PC-3 (cell line): ENCODE data around the gene HACD3. TPM values are rescaled to one million over a fixed set of nuclear protein-coding genes. Genes with fewer than 3 reads are reported as not detected.

ENCODE experiments used
- ATAC-seq: fragments of 200-7000 bp; cut with Tn5 transposase; 2 replicates; pipeline ENCODE4 v1.9.1; 2020; ENCODE audit warnings: mild to moderate bottlenecking, moderate library complexity
- BruUV-seq: library from RNA; stranded (reverse); fragments of 400-500 nt; replicated peaks from 2 replicates; lab custom pipeline; 2021; lab: Mats Ljungman, UMichigan
- CTCF ChIA-PET: fragments of 300-600 bp; sonication (Branson Sonifier 250); formaldehyde crosslinking; loops from one replicate; lab custom pipeline; 2022; ENCODE audit warnings: antibody characterized with exemption; lab: Charles Lee
- POLR2A ChIA-PET: fragments of 300-600 bp; sonication (Branson Sonifier 250); formaldehyde crosslinking; loops from one replicate; lab custom pipeline; 2022; ENCODE audit warnings: antibody characterized with exemption; ENCODE audit not compliant: unreplicated experiment; lab: Charles Lee
- DNase-seq: peaks from one replicate; pipeline ENCODE4 v3.0.0-alpha.2; 2015
- H2AFZ ChIP-seq: fragments of 300-600 bp; sonication (generic); 2 replicates; pipeline ENCODE4 v1.6.0; 2016; ENCODE audit warnings: antibody characterized with exemption, low read length
- H3F3A ChIP-seq: fragments of 300-600 bp; sonication (generic); one replicate; pipeline ENCODE4 v1.6.0; 2017; ENCODE audit warnings: antibody characterized with exemption, low read length, control low read depth, mild to moderate bottlenecking; ENCODE audit not compliant: unreplicated experiment
- H3K27ac ChIP-seq: fragments of 300-600 bp; sonication (generic); 2 replicates; pipeline ENCODE4 v1.5.1; 2016; ENCODE audit warnings: mild to moderate bottlenecking, low read length
- H3K27me3 ChIP-seq: fragments of 300-600 bp; sonication (generic); 2 replicates; pipeline ENCODE4 v1.6.1; 2016; ENCODE audit warnings: low read length, mixed read lengths
- H3K36me3 ChIP-seq: fragments of 300-600 bp; sonication (generic); 2 replicates; pipeline ENCODE4 v1.6.1; 2016; ENCODE audit warnings: low read depth, mixed run types, low read length, mixed read lengths
- H3K4me1 ChIP-seq: fragments of 300-600 bp; sonication (generic); 2 replicates; pipeline ENCODE4 v1.5.1; 2016; ENCODE audit warnings: low read length; ENCODE audit not compliant: insufficient read depth
- H3K4me2 ChIP-seq: fragments of 300-600 bp; sonication (generic); 2 replicates; pipeline ENCODE4 v1.6.0; 2016; ENCODE audit warnings: low read length
- H3K4me3 ChIP-seq: fragments of 300-600 bp; sonication (generic); 2 replicates; pipeline ENCODE4 v1.5.1; 2016; ENCODE audit warnings: mild to moderate bottlenecking, low read length, mixed read lengths
- H3K79me2 ChIP-seq: fragments of 300-600 bp; sonication (generic); 2 replicates; pipeline ENCODE4 v1.6.1; 2017; ENCODE audit warnings: low read length, mixed read lengths
- H3K9ac ChIP-seq: fragments of 300-600 bp; sonication (generic); 2 replicates; pipeline ENCODE4 v1.6.0; 2016; ENCODE audit warnings: mild to moderate bottlenecking, low read length
- H3K9me2 ChIP-seq: fragments of 300-600 bp; sonication (generic); replicated peaks from 2 replicates; pipeline ENCODE4 v1.6.1; 2016; ENCODE audit warnings: mixed run types, low read length, mixed read lengths
- H3K9me3 ChIP-seq: fragments of 300-600 bp; sonication (generic); 2 replicates; pipeline ENCODE4 v1.6.1; 2016; ENCODE audit warnings: low read length, mixed read lengths
- H4K20me1 ChIP-seq: fragments of 300-600 bp; sonication (generic); 2 replicates; pipeline ENCODE4 v1.6.1; 2016; ENCODE audit warnings: low read length, mixed read lengths
- CTCF ChIP-seq: fragments of 300-600 bp; sonication (generic); conservative IDR thresholded peaks from 2 replicates; pipeline ENCODE4 v1.5.1; 2017; ENCODE audit warnings: antibody characterized with exemption, low read depth, mild to moderate bottlenecking, low read length
- EZH2 ChIP-seq: fragments of 300-600 bp; sonication (generic); IDR thresholded peaks from one replicate; pipeline ENCODE4 v1.6.1; 2017; ENCODE audit warnings: antibody characterized with exemption, mild to moderate bottlenecking, low read length; ENCODE audit not compliant: unreplicated experiment
- EZH2phosphoT487 ChIP-seq: fragments of 300-600 bp; sonication (generic); IDR thresholded peaks from 2 replicates; pipeline ENCODE4 v1.6.1; 2018; ENCODE audit warnings: mild to moderate bottlenecking, antibody characterized with exemption, low read length, borderline replicate concordance
- intact Hi-C: fragments of 100-400 bp; cut with micrococcal nuclease; formaldehyde crosslinking; loops from 2 replicates; pipeline ENCODE4 v1.9.0; 2023
- total RNA-seq: library from RNA; depleted of rRNA; stranded (reverse); fragments of >200 nt; gene quantifications from 2 replicates; pipeline ENCODE4 v1.2.3, GENCODE V29; 2014

Gene HACD3
- total RNA-seq, 1 experiment from 2014 or later = 64.9 TPM

GRCh38 chr15:65619626-65620290 lies 89.5 kb downstream of the HACD3 start:
- no peak for DNase-seq
- no peaks in the 10 kb centered on the region for H3K9me3 ChIP-seq
- no peak for ATAC-seq
- BruUV-seq = no TSS peak
- no peaks in the 10 kb centered on the region for H3K36me3 ChIP-seq
- H3K4me1 ChIP-seq = no peaks in the 10 kb centered on the region
- ChIA-PET CTCF (no interaction called here), POLR2A (no interaction called here)
- no peak overlapping the region for H3K9ac ChIP-seq
- no peak overlapping the region for H3K4me2 ChIP-seq
- no peaks in the 10 kb centered on the region for H3K27me3 ChIP-seq
- no peaks in the 10 kb centered on the region for H4K20me1 ChIP-seq
- no peaks in the 10 kb centered on the region for H3K9me2 ChIP-seq
- no peaks in the 10 kb centered on the region for H3F3A ChIP-seq
- H3K27ac ChIP-seq = no peak overlapping the region
- intact Hi-C loops = no loop called here
- H2AFZ ChIP-seq = no peak overlapping the region
- no peaks in the 10 kb centered on the region for H3K79me2 ChIP-seq
- TF ChIP-seq EZH2 (no peak), CTCF (no peak), EZH2phosphoT487 (no peak)
- no peak overlapping the region for H3K4me3 ChIP-seq

DNA sequence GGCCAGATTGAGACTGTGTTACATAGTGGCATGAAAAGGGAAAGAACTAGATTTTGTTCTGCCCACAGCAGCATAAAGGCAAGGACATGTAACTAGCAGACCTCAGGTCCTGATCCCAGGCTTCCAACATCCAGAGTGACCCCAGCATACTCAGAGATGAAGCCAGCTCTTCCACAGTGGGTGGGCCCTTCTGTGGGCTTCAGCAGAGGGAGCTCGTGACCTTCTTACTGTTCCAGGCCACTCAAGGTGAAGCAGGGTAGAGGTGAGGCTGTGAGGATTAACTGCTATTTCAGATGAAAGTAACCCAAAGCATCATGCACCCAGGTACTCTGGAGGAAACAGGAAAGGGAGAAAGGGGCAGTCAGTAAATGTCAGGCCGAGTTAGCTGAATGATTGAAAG lies 90.6 kb downstream of the HACD3 start:
- POLR2A ChIA-PET = no interaction called here
- Histone ChIP-seq H3F3A (no peaks in the 10 kb centered on the region), H4K20me1 (no peaks in the 10 kb centered on the region), H3K27me3 (no peaks in the 10 kb centered on the region), H3K4me2 (no peak overlapping the region), H3K9me2 (no peaks in the 10 kb centered on the region), H3K4me1 (no peaks in the 10 kb centered on the region), H3K36me3 (no peaks in the 10 kb centered on the region), H3K27ac (no peak overlapping the region), H3K4me3 (no peak overlapping the region), H2AFZ (no peak overlapping the region), H3K9me3 (no peaks in the 10 kb centered on the region), H3K9ac (no peak overlapping the region), H3K79me2 (no peaks in the 10 kb centered on the region)
- no TSS peak for BruUV-seq
- TF ChIP-seq EZH2 (no peak), CTCF (no peak), EZH2phosphoT487 (no peak)
- no peak for DNase-seq
- intact Hi-C loops = no loop called here
- ATAC-seq = no peak
- CTCF ChIA-PET = no interaction called here

GRCh38 chr15:65621638-65622037 lies 91.4 kb downstream of the HACD3 start, which contains the start of gene SLC24A1:
TSS of gene SLC24A1 (plus strand) at chr15:65621938. CDS start at chr15:65624081, 2,143 bp downstream.
- no peak within 1 kb of the TSS for H3K4me2 ChIP-seq
- H3K27me3 ChIP-seq = no peaks in the 10 kb centered on the region
- H3F3A ChIP-seq = no peaks in the 10 kb centered on the region
- no TSS peak for BruUV-seq
- CTCF ChIA-PET = no interaction called here
- H3K4me1 ChIP-seq = no peaks in the 10 kb centered on the region
- TF ChIP-seq EZH2phosphoT487 (no peak), EZH2 (no peak), CTCF (no peak)
- no peak within 1 kb of the TSS for H3K9ac ChIP-seq
- ATAC-seq = no peak
- POLR2A ChIA-PET = interaction anchor here (0.7 kb wide), 1 partner anchor 11 kb away, joined by 7 read pairs; the partner anchor contains the start of gene INTS14
- no peaks in the 10 kb centered on the region for H3K9me3 ChIP-seq
- H2AFZ ChIP-seq = no peak within 1 kb of the TSS
- no peaks in the 10 kb centered on the region for H3K36me3 ChIP-seq
- H3K9me2 ChIP-seq = no peaks in the 10 kb centered on the region
- H3K27ac ChIP-seq = no peak within 1 kb of the TSS
- no peak for DNase-seq
- H3K79me2 ChIP-seq = no peaks in the 10 kb centered on the region
- H3K4me3 ChIP-seq = no peak within 1 kb of the TSS
- H4K20me1 ChIP-seq = no peaks in the 10 kb centered on the region
- intact Hi-C loops = no loop called here
